ENCODE results near the gene CCDC43. TPM values are rescaled to one million over a fixed set of nuclear protein-coding genes. Genes with fewer than 3 reads are reported as not detected.

Gene CCDC43
- total and polyA plus RNA-seq, 2 of the 13 experiments (the other 11 are each of a cell fraction or from before 2014, with no cell fraction given) = 17.5 to 94.8 TPM

DNA sequence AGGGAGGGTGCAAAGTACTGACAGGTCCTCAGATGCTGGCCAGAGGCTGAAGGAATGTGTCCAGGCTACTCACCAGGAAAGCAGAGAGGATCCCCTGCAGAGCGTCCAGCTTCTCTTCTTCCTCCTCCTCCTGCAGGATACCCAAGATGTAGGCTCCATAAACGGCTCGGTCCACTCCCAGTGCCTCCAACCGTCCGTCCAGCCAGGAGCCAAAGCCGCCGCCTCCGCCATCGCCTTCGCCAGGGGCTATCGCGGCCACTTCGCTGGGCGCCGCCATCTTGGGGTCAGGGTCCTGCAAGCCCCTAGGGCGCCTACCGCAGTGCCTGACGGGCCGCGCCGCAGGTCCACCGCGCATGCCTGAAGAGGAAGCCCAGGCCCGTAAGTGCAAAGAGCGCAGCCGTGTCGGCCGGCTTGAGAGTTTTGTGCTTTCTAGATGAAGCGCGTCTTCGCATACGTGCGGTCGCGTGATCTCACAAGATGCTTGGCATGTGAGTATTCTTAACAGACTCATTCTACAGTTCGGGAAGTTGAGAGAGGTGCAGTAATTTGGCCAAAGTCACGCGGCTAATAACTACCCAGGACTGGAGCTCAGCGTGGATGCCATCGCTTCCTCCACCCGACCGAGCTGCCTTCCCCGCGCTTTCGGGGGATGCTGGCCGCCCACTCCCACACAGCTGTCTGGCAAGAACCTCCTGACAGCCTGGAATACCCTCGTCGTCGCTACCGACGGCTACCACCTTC is at the start of gene CCDC43 (continued):
- peak; percentile 91; the same call in 1 of the 2 replicates for TF ChIP-seq ZNF333 (CRISPR knock-in tag; IDR thresholded peaks at IDR 0.05; ENCODE audit: borderline replicate concordance)
- TF ChIP-seq SMC3 (IDR thresholded peaks at IDR 0.05; ENCODE audit: low read length) = no peak
- no peak for TF ChIP-seq CENPT (CRISPR knock-in tag; IDR thresholded peaks at IDR 0.05; ENCODE audit: low read depth)
- peak; percentile 70 for TF ChIP-seq ELF3 (CRISPR knock-in tag; IDR thresholded peaks at IDR 0.05)
- TF ChIP-seq POLR2G (IDR thresholded peaks at IDR 0.05; ENCODE audit: low read depth, low read length) = peak; percentile 99
- TF ChIP-seq, protein P1, sequence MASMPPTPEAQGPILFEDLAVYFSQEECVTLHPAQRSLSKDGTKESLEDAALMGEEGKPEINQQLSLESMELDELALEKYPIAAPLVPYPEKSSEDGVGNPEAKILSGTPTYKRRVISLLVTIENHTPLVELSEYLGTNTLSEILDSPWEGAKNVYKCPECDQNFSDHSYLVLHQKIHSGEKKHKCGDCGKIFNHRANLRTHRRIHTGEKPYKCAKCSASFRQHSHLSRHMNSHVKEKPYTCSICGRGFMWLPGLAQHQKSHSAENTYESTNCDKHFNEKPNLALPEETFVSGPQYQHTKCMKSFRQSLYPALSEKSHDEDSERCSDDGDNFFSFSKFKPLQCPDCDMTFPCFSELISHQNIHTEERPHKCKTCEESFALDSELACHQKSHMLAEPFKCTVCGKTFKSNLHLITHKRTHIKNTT (CRISPR knock-in tag; IDR thresholded peaks at IDR 0.05) = no peak
- no peak; the same call in 1 of the 2 replicates for TF ChIP-seq CREB1 (IDR thresholded peaks at IDR 0.05)
- TF ChIP-seq CREB1 (CRISPR knock-in tag; IDR thresholded peaks at IDR 0.05) = no peak
- TF ChIP-seq BRCA1 (CRISPR knock-in tag; IDR thresholded peaks at IDR 0.05) = no peak
- TF ChIP-seq ZNF841 (CRISPR knock-in tag; IDR thresholded peaks at IDR 0.05; ENCODE audit: borderline replicate concordance) = no peak
- TF ChIP-seq EHMT2 (IDR thresholded peaks at IDR 0.05; ENCODE audit: borderline replicate concordance, low read depth, low read length) = no peak
- TF ChIP-seq ZNF724P (CRISPR knock-in tag; IDR thresholded peaks at IDR 0.05; ENCODE audit: borderline replicate concordance) = peak; percentile 64; the same call in 1 of the 2 replicates
- TF ChIP-seq, protein P2, sequence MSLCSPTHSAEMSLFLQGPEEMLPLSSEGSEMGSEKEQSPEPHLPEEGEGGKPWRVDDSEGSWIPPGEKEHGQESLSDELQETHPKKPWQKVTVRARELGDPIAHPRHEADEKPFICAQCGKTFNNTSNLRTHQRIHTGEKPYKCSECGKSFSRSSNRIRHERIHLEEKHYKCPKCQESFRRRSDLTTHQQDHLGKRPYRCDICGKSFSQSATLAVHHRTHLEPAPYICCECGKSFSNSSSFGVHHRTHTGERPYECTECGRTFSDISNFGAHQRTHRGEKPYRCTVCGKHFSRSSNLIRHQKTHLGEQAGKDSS (CRISPR knock-in tag; IDR thresholded peaks at IDR 0.05; ENCODE audit: borderline replicate concordance, low read depth) = peak; percentile 66; the same call in 1 of the 2 replicates
- TF ChIP-seq ZBTB20 (CRISPR knock-in tag; IDR thresholded peaks at IDR 0.05; ENCODE audit: borderline replicate concordance, low read depth) = 0 out of 2 replicates have a peak, but pooled peaks have one; percentile 11
- peak; percentile 78; the same call in 1 of the 2 replicates for TF ChIP-seq KDM4B (CRISPR knock-in tag; IDR thresholded peaks at IDR 0.05)
- peak; percentile 97 for TF ChIP-seq PHF20 (CRISPR knock-in tag; IDR thresholded peaks at IDR 0.05)
- no peak for TF ChIP-seq ZNF790 (CRISPR knock-in tag; IDR thresholded peaks at IDR 0.05; ENCODE audit: borderline replicate concordance)
- TF ChIP-seq, protein P3, sequence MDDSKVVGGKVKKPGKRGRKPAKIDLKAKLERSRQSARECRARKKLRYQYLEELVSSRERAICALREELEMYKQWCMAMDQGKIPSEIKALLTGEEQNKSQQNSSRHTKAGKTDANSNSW (CRISPR knock-in tag; IDR thresholded peaks at IDR 0.05; ENCODE audit: borderline replicate concordance) = peak; percentile 96; the same call in 1 of the 2 replicates
- TF ChIP-seq RBAK (CRISPR knock-in tag; IDR thresholded peaks at IDR 0.05) = no peak
- peak in 1 of 2 experiments; percentile 79; a peak in 2 of 4 replicates for TF ChIP-seq KLF16 (CRISPR knock-in tag; IDR thresholded peaks at IDR 0.05)
- peak; percentile 83; the same call in 1 of the 2 replicates for TF ChIP-seq DNMT3B (CRISPR knock-in tag; conservative IDR thresholded peaks at IDR 0.05)
- 0 out of 2 replicates have a peak, but pooled peaks have one; percentile 56 for TF ChIP-seq GFI1 (CRISPR knock-in tag; IDR thresholded peaks at IDR 0.05; ENCODE audit: borderline replicate concordance)
- peak; percentile 87 for TF ChIP-seq ZNF143 (CRISPR knock-in tag; IDR thresholded peaks at IDR 0.05)
- TF ChIP-seq ZNF564 (CRISPR knock-in tag; IDR thresholded peaks at IDR 0.05) = peak; percentile 90; the same call in 1 of the 2 replicates
- no peak; the same call in 1 of the 2 replicates for TF ChIP-seq RELA (CRISPR knock-in tag; IDR thresholded peaks at IDR 0.05)
- TF ChIP-seq, protein P4, sequence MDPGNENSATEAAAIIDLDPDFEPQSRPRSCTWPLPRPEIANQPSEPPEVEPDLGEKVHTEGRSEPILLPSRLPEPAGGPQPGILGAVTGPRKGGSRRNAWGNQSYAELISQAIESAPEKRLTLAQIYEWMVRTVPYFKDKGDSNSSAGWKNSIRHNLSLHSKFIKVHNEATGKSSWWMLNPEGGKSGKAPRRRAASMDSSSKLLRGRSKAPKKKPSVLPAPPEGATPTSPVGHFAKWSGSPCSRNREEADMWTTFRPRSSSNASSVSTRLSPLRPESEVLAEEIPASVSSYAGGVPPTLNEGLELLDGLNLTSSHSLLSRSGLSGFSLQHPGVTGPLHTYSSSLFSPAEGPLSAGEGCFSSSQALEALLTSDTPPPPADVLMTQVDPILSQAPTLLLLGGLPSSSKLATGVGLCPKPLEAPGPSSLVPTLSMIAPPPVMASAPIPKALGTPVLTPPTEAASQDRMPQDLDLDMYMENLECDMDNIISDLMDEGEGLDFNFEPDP (CRISPR knock-in tag; conservative IDR thresholded peaks at IDR 0.05) = 0 out of 2 replicates have a peak, but pooled peaks have one; percentile 10
- TF ChIP-seq NFRKB (IDR thresholded peaks at IDR 0.05) = no peak; the same call in none of the 2 replicates
- peak; percentile 73 for TF ChIP-seq AGO1 (IDR thresholded peaks at IDR 0.05; ENCODE audit: low read depth, low read length, poor library complexity, severe bottlenecking)
